ENCODE results near the gene PRXL2A. TPM values are rescaled to one million over a fixed set of nuclear protein-coding genes. Genes with fewer than 3 reads are reported as not detected.
A peak's percentile ranks its signal among the peaks of the same experiment; 100 is the strongest.

Gene PRXL2A
- total RNA-seq, 4 donors from 2014 or later = 65.1 to 106 (median 89.0) TPM

DNA sequence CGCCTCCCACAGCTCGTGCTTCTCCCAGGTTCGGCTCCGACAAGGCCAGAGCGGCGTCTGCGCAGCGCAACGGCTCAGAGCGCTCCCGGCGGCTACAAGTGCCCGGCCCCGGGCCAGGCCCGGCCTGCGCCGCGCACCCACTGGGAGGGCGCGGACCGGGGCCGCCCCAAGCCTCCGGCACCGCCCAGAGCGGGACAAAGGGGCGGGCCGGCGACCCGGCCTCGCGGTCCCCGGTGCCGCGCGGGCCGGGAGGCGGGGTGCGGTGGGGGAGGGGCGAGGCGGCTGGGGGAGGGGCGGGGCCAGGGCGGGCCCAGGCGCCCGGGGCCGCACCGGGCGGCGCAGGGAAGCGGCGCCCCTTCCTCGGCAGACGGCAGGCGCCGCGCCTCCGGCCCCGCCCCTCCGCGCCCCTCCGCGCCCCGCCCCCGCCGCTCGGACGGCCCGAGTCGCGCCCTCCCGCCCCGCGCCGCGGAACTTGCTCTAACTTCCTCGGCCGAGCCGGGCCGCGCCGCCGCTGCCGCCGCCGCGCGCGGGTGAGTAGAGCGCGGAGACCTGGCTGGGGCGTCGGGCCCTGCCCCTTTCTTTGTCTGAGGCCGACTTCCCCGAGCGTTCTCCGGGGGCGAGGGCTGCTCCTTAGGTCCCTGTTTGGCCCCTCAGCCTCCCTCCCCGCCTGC is 45.6 kb downstream of the PRXL2A start, which contains the start of gene TSPAN14:
Gene TSPAN14, plus strand, starts transcription at position 469 of the 671 bp plus-strand sequence. CDS start 34,924 bp downstream, outside the sequence.
- H3K4me3 ChIP-seq (ENCODE audit: low read depth, poor library complexity, severe bottlenecking) = peak within 1 kb of the TSS; percentile 89
- WGBS, 2 donors = 0% methylated on average over 10 to 44 of the region's 97 CpGs
- no peak for TF ChIP-seq POLR2A (IDR thresholded peaks at IDR 0.05)
- TF ChIP-seq, protein P1, sequence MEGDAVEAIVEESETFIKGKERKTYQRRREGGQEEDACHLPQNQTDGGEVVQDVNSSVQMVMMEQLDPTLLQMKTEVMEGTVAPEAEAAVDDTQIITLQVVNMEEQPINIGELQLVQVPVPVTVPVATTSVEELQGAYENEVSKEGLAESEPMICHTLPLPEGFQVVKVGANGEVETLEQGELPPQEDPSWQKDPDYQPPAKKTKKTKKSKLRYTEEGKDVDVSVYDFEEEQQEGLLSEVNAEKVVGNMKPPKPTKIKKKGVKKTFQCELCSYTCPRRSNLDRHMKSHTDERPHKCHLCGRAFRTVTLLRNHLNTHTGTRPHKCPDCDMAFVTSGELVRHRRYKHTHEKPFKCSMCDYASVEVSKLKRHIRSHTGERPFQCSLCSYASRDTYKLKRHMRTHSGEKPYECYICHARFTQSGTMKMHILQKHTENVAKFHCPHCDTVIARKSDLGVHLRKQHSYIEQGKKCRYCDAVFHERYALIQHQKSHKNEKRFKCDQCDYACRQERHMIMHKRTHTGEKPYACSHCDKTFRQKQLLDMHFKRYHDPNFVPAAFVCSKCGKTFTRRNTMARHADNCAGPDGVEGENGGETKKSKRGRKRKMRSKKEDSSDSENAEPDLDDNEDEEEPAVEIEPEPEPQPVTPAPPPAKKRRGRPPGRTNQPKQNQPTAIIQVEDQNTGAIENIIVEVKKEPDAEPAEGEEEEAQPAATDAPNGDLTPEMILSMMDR (IDR thresholded peaks at IDR 0.05) = no peak
- intact Hi-C loops (cut with DNase I; ENCODE audit: low total_unique reads) = no loop called here
- DNase-seq (ENCODE audit: low spot score in 2 of 2) = peak; percentile 75 to 96

DNA sequence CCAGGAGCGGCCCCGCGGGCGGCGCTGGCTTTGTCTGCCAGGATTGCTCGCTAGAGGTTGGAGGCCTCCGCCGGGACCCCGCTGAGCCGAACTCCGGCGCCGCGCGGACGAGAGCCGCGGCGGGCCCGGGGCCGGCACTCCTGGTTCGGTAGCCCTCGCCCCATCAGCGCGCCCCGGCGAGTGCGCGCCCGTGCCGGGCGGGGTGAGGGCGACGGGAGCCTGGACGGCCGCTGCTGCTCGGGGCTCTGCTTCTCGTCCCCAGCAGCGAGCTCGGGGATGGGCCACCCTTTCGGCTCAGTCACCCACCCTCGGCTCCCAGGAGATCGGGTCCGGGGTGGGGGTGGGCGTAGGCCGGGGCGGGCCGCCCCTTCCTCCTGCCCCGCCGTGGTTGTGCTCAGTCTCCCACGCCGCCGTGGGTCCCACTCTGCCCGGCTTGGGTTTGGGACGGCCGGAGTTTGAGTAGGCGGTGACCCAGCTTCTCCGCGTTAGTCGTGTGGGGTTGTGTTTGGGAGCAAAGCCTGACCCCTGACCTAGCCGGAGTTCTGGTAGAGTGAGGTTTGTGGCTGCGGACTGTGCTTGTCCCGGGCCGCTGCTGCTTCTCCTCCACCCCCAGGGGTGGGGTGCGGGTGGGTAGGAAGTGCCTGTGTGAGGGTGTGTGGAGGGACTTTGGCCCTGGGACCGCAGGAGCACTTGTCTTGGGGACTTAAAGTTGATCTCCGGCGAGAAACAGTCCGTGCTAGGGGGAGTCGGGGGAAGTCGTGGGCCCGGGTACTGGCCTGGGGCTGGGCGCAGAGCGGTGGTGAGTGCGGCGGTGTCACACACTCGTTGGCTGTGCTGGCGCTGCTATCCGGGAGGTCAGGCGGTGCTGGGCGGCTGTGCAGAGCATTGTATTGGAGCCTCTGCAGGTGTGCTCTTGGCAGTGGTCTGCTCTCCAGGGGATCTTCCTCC is 46.4 kb downstream of the PRXL2A start:
- 0 to 6% methylated on average over 35 to 55 of the region's 81 CpGs for WGBS, 2 donors
- TF ChIP-seq, protein P1 (IDR thresholded peaks at IDR 0.05) = no peak
- no peak for TF ChIP-seq POLR2A (IDR thresholded peaks at IDR 0.05)
- H3K4me3 ChIP-seq (ENCODE audit: low read depth, poor library complexity, severe bottlenecking) = peak overlapping the region; percentile 89
- DNase-seq (ENCODE audit: low spot score in 2 of 2) = peak in 1 of 2 donors; percentile 92
- intact Hi-C loops (cut with DNase I; ENCODE audit: low total_unique reads) = no loop called here

DNA sequence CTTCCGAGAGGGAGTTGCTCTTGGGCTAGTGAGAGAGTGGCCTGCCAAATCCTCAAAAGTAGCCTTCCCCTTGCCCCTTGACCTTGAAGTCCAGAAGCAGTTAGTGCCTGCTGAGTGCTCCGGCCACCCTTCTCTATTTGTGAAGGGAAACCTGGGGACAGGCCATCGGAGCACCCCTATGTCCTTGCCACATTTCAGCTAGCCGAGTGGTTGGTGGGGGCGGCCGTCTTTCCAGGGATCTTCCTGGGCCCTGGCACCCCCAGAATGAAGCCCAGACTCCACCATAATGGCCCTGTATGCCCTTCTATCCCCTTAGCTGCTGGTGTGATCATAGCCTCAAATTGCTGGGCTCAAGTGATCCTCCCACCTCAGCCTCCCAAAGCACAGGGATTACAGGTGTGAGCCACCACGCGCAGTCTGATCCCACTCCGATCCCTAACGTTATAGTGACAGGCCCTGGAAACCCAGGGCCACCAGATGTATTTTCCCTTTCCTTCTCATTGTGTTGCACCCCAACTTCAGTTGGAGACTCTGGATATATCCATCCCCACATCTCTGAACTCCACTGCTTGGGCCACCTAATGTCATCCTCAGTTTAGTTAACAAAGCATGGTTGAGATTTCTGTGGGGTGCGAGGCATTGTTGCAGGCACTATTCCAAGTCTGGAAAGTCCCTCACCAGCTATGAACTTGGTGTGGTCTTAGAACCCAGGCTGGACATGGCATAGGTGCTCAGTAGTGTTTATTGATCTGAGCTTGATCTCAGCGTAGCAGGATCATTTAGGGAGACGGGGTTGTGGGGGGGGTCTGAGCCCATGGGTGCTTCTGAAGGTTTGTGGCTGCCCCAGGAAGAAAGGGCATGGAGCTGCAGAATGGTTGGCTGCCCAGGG is 47.4 kb downstream of the PRXL2A start:
- intact Hi-C loops (cut with DNase I; ENCODE audit: low total_unique reads) = no loop called here
- peak overlapping the region; percentile 89 for H3K4me3 ChIP-seq (ENCODE audit: low read depth, poor library complexity, severe bottlenecking)
- TF ChIP-seq, protein P1 (IDR thresholded peaks at IDR 0.05) = no peak
- TF ChIP-seq POLR2A (IDR thresholded peaks at IDR 0.05) = no peak
- DNase-seq (ENCODE audit: low spot score in 2 of 2) = no peak
- WGBS, 2 donors = 54 to 57% methylated on average over 11 to 13 of the region's 13 CpGs

GRCh38 chr10:80457554-80458262 is 49.4 kb downstream of the PRXL2A start:
- DNase-seq (ENCODE audit: low spot score in 2 of 2) = no peak
- WGBS, 2 donors = 71 to 75% methylated on average over 7 to 8 of the region's 8 CpGs
- TF ChIP-seq, protein P1 (IDR thresholded peaks at IDR 0.05) = no peak
- TF ChIP-seq POLR2A (IDR thresholded peaks at IDR 0.05) = no peak
- intact Hi-C loops (cut with DNase I; ENCODE audit: low total_unique reads) = no loop called here
- H3K4me3 ChIP-seq (ENCODE audit: low read depth, poor library complexity, severe bottlenecking) = no peak overlapping the region

- DNase-seq (ENCODE audit: low spot score in 2 of 2) = no peak
- 47 to 50% methylated on average over 3 to 4 of the region's 4 CpGs for WGBS, 2 donors
- no peak for TF ChIP-seq POLR2A (IDR thresholded peaks at IDR 0.05)
- TF ChIP-seq, protein P1 (IDR thresholded peaks at IDR 0.05) = no peak
- intact Hi-C loops (cut with DNase I; ENCODE audit: low total_unique reads) = no loop called here
- no peak overlapping the region for H3K4me3 ChIP-seq (ENCODE audit: low read depth, poor library complexity, severe bottlenecking)
These were observed 49.9 kb downstream of the PRXL2A start for GRCh38 chr10:80458263-80458625.

Data from lower leg skin (tissue), 4 donors.